ENCODE results near the gene AADAC. TPM values are rescaled to one million over a fixed set of nuclear protein-coding genes. Genes with fewer than 3 reads are reported as not detected.

The AADAC gene
- 1.2 and 1.5 TPM in 2 replicates for total RNA-seq (2016; rRNA removed; fragmentation: Illumina TruSeq; extraction: Trizol)
- total RNA-seq (2016; cell fraction: cytosol; rRNA removed; fragmentation: Illumina TruSeq; extraction: Trizol; ENCODE audit: low read depth) = 0.30 and 0.35 TPM in 2 replicates
- 1.1 and 1.3 TPM in 2 replicates for total RNA-seq (2016; cell fraction: insoluble cytoplasmic fraction; rRNA removed; fragmentation: Illumina TruSeq; extraction: Trizol)
- 0.48 and 0.90 TPM in 2 replicates for total RNA-seq (2016; cell fraction: membrane; rRNA removed; fragmentation: Illumina TruSeq; extraction: Trizol)
- 0.68 and 0.72 TPM in 2 replicates for total RNA-seq (2016; cell fraction: nucleus; rRNA removed; fragmentation: Illumina TruSeq; extraction: Trizol)
- 0.71 and 0.87 TPM in 2 replicates for polyA plus RNA-seq (2011; rRNA removed)
- polyA plus RNA-seq (2011; cell fraction: cytosol; rRNA removed) = 0.23 and 0.41 TPM in 2 replicates
- 0.26 and 0.35 TPM in 2 replicates for polyA plus RNA-seq (2011; cell fraction: nucleus; rRNA removed)
- 1.1 and 1.3 TPM in 2 replicates for polyA plus RNA-seq (2012)
- 0.37 and 0.38 TPM in 2 replicates for polyA plus RNA-seq (2016; cell fraction: cytosol; fragmentation: Illumina TruSeq; extraction: Trizol; ENCODE audit: low read depth)
- polyA plus RNA-seq (2016; cell fraction: insoluble cytoplasmic fraction; fragmentation: Illumina TruSeq; extraction: Trizol; ENCODE audit: low read depth) = 0.87 and 1.2 TPM in 2 replicates
- 0.55 and 0.73 TPM in 2 replicates for polyA plus RNA-seq (2016; cell fraction: membrane; fragmentation: Illumina TruSeq; extraction: Trizol; ENCODE audit: low read depth)
- polyA plus RNA-seq (2016; cell fraction: nucleus; fragmentation: Illumina TruSeq; extraction: Trizol; ENCODE audit: insufficient read depth, low read depth) = 0.93 and 1.6 TPM in 2 replicates
- polyA minus RNA-seq (2011; rRNA and poly(A)+ RNA removed; ENCODE audit: low replicate concordance) = 0.22 TPM in 1 of 2 replicates, not detected in the other
- not detected in 2 replicates for polyA minus RNA-seq (2011; cell fraction: cytosol; rRNA and poly(A)+ RNA removed)
- polyA minus RNA-seq (2011; cell fraction: nucleus; rRNA and poly(A)+ RNA removed) = 0.90 and 0.99 TPM in 2 replicates
- Bru-seq, nascent RNA = percentile 39 among the genes with signal in this experiment
- BruChase-seq, experiment 1, labeled RNA remaining after a 6-hour chase = percentile 34 among the genes with signal in this experiment
- BruChase-seq, experiment 2, labeled RNA remaining after a 2-hour chase = percentile 32 among the genes with signal in this experiment
- long read RNA-seq, experiment 1, partial matches to known transcripts = 0 of 2 reads
- long read RNA-seq, experiment 1, other reads (novel, unspliced or antisense) = 2 of 2 reads
- long read RNA-seq, experiment 2, partial matches to known transcripts = 0 of 1 reads
- long read RNA-seq, experiment 2, other reads (novel, unspliced or antisense) = 1 of 1 reads

DNA sequence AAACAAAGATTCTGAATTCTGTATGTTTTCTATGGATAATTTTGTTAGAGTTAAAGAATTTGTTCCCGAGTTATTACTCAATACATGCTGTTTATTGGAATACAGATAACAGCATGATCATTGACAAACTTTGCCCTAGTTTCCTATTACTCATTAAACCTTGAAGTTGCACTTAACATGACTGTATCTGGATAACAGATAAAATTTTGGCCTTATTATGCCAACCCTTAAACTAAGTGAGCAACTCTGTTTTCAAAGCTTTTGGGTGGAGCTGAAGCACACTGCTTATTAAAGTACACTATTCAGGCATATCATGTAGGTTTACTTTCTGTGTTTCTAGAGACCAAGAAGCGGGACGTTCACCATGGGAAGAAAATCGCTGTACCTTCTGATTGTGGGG, at the start of gene AADAC:
TSS of gene AADAC (plus strand) at position 318 of the 400 bp plus-strand sequence. CDS start at position 365, 47 bp downstream.
- Histone ChIP-seq H2AFZ (ENCODE audit: low read length) (no peak within 1 kb of the TSS), H3K79me2 (ENCODE audit: insufficient read depth, low read length) (no peaks in the 10 kb centered on the region), H3K27ac (ENCODE audit: extremely low read length, insufficient read depth, low read length) (peak within 1 kb of the TSS; percentile 88), H3K36me3 (replicated peaks in 1 of 2; ENCODE audit: control insufficient read depth in 1 of 2, insufficient read depth in 2 of 2, low read length in 2 of 2) (no peaks in the 10 kb centered on the region), H3K9me3 (ENCODE audit: low read length) (peaks cover 15% of the 10 kb centered on the region), H4K20me1 (ENCODE audit: insufficient read depth, low read length) (no peaks in the 10 kb centered on the region), H3K9ac (ENCODE audit: insufficient read depth, low read depth, low read length) (no peak within 1 kb of the TSS; the same call in 1 of the 2 replicates), H3K27me3 (ENCODE audit: control insufficient read depth in 1 of 2, insufficient read depth in 2 of 2, low read length in 2 of 2) (no peaks in the 10 kb centered on the region), H3K4me3 (replicated peaks in 1 of 3; ENCODE audit: insufficient read depth in 1 of 3, low read depth in 2 of 3, low read length in 3 of 3) (no peak within 1 kb of the TSS), H3K4me1 (ENCODE audit: insufficient read depth, low read length) (peaks cover 60% of the 10 kb centered on the region), H3K4me2 (ENCODE audit: low read depth, low read length) (peak within 1 kb of the TSS; percentile 3; the same call in 1 of the 2 replicates)
- WGBS (ENCODE audit: low lambda C conversion rate) = 78% methylated on average over 4 of the region's 4 CpGs
- intact Hi-C loops (cut with micrococcal nuclease; ENCODE audit: unreplicated experiment) (loop anchor here (2.0 kb wide), 1 partner anchor 13 kb away; no protein-coding TSS in a partner anchor), in situ Hi-C loops (cut with HindIII; ENCODE audit: extremely low pct_ligation_motif_present, low pct_unique_long_range_greater_than_20kb) (no loop called here)
- FAIRE-seq (no peak), ATAC-seq (no peak), DNase-seq (ENCODE audit: low spot score) (no peak)
- CTCF ChIA-PET (ENCODE audit: low intra/inter-chr PET ratio, low total read pairs) = no interaction called here
- TF ChIP-seq RXRB (CRISPR knock-in tag; IDR thresholded peaks at IDR 0.05; ENCODE audit: borderline replicate concordance) = 0 out of 2 replicates have a peak, but pooled peaks have one; percentile 18
- TF ChIP-seq, protein P1, sequence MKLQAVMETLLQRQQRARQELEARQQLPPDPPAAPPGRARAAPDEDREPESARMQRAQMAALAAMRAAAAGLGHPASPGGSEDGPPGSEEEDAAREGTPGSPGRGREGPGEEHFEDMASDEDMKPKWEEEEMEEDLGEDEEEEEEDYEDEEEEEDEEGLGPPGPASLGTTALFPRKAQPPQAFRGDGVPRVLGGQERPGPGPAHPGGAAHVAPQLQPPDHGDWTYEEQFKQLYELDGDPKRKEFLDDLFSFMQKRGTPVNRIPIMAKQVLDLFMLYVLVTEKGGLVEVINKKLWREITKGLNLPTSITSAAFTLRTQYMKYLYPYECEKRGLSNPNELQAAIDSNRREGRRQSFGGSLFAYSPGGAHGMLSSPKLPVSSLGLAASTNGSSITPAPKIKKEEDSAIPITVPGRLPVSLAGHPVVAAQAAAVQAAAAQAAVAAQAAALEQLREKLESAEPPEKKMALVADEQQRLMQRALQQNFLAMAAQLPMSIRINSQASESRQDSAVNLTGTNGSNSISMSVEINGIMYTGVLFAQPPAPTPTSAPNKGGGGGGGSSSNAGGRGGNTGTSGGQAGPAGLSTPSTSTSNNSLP (IDR thresholded peaks at IDR 0.05; ENCODE audit: low read depth, low read length) = 0 out of 2 replicates have a peak, but pooled peaks have one; percentile 10
- TF ChIP-seq ATF1 (CRISPR knock-in tag; IDR thresholded peaks at IDR 0.05) = no peak
- TF ChIP-seq SMARCE1 (IDR thresholded peaks at IDR 0.05; ENCODE audit: borderline replicate concordance) = no peak
- TF ChIP-seq CEBPB (IDR thresholded peaks at IDR 0.05; ENCODE audit: borderline replicate concordance, low read depth, low read length) = peak; percentile 48; the same call in 1 of the 2 replicates
- peak; percentile 87 for TF ChIP-seq PPARG (CRISPR knock-in tag; conservative IDR thresholded peaks at IDR 0.05)
- TF ChIP-seq PAXIP1 (CRISPR knock-in tag; conservative IDR thresholded peaks at IDR 0.05) = peak; percentile 30; the same call in 1 of the 2 replicates
- no peak for TF ChIP-seq FOSL1 (CRISPR knock-in tag; IDR thresholded peaks at IDR 0.05; ENCODE audit: borderline replicate concordance)
- BruUV-seq (replicated peaks) = no TSS peak
- POLR2A ChIA-PET = interaction anchor here (0.8 kb wide), 1 partner anchor 44 kb away, joined by 4 read pairs; no protein-coding TSS in a partner anchor
